Stimulated activated naive CD8-positive, alpha-beta T cell treated with anti-CD3 and anti-CD28 coated beads, Interleukin-15, amount 100 ng/mL, for 72 hours (primary cell): ENCODE measurements around the gene FAM53B.

Experiments
- ATAC-seq: fragments of 150-1000 bp; cut with Tn5 transposase; 2 replicates; pipeline ENCODE4 v1.10.0; 2021; ENCODE audit warnings: mild to moderate bottlenecking, moderate library complexity
- DNase-seq, 2 donors: peaks; one replicate each; pipeline ENCODE4 v3.0.0; 2021 to 2022
- H3K27ac Mint-ChIP-seq, 2 donors: one replicate each; pipeline ENCODE4 v1.8.0; 2022; ENCODE audit warnings: mild to moderate bottlenecking in 2 of 2, mixed read lengths in 2 of 2, moderate library complexity in 2 of 2
- H3K27me3 Mint-ChIP-seq: one replicate; pipeline ENCODE4 v1.8.0; 2022; ENCODE audit warnings: mixed read lengths
- H3K4me1 Mint-ChIP-seq: one replicate; pipeline ENCODE4 v1.8.0; 2022; ENCODE audit warnings: mild to moderate bottlenecking, mixed read lengths
- H3K4me3 Mint-ChIP-seq, 2 donors: one replicate each; pipeline ENCODE4 v1.8.0; 2022; ENCODE audit warnings: mild to moderate bottlenecking in 2 of 2, mixed read lengths in 2 of 2, moderate library complexity in 1 of 2
- H3K9me3 Mint-ChIP-seq, 2 donors: one replicate each; pipeline ENCODE4 v1.8.0; 2022; ENCODE audit warnings: mixed read lengths in 2 of 2

Gene FAM53B

DNA sequence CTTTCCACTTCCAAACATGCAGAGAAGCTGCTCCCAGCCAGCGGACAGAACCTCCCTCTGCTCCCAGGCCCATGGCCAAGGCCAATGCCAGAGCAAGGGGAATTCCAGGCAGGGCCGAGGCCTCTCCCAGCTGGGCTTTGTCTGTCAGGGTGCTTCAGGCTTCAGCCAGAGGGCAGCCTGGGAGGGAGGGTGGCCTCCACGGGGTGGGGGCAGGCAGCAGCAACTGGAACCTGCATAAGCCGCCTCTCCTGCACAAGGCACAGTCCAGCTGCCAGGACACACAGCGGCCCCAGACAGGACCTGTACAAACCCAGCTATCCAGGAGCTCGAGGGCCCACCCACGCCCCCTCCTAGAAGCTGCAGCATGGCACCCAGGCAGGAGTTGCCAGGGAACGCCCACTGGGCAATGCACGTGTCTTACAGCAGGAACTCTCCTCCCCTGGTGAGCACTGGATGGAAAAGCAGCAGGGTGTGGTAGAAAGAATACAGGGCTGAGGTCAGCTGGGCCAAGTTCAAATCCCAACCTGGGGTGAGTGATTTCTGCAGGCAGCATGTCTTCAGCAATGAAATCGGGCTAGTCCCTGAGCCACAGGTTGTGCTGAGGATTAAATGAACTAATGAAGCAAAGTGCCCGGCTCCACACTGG lies 7.6 kb downstream of the FAM53B start:
- peaks cover 100% of the 10 kb centered on the region for H3K4me1 Mint-ChIP-seq
- DNase-seq = peak in 1 of 2 donors; percentile 7
- ATAC-seq = no peak
- peaks cover 14% of the 10 kb centered on the region for H3K27me3 Mint-ChIP-seq
- H3K4me3 Mint-ChIP-seq = no peak overlapping the region
- no peaks in the 10 kb centered on the region for H3K9me3 Mint-ChIP-seq
- no peak overlapping the region for H3K27ac Mint-ChIP-seq

- H3K4me1 Mint-ChIP-seq = peaks cover 96% of the 10 kb centered on the region
- H3K9me3 Mint-ChIP-seq = no peaks in the 10 kb centered on the region
- no peak for ATAC-seq
- DNase-seq = peak in 1 of 2 donors; percentile 2
- H3K27me3 Mint-ChIP-seq = peaks cover 14% of the 10 kb centered on the region
- H3K4me3 Mint-ChIP-seq = peak overlapping the region in 1 of 2 donors; percentile 16
- H3K27ac Mint-ChIP-seq = no peak overlapping the region
Measured at GRCh38 chr10:124735491-124736286, 8.5 kb downstream of the FAM53B start.

DNA sequence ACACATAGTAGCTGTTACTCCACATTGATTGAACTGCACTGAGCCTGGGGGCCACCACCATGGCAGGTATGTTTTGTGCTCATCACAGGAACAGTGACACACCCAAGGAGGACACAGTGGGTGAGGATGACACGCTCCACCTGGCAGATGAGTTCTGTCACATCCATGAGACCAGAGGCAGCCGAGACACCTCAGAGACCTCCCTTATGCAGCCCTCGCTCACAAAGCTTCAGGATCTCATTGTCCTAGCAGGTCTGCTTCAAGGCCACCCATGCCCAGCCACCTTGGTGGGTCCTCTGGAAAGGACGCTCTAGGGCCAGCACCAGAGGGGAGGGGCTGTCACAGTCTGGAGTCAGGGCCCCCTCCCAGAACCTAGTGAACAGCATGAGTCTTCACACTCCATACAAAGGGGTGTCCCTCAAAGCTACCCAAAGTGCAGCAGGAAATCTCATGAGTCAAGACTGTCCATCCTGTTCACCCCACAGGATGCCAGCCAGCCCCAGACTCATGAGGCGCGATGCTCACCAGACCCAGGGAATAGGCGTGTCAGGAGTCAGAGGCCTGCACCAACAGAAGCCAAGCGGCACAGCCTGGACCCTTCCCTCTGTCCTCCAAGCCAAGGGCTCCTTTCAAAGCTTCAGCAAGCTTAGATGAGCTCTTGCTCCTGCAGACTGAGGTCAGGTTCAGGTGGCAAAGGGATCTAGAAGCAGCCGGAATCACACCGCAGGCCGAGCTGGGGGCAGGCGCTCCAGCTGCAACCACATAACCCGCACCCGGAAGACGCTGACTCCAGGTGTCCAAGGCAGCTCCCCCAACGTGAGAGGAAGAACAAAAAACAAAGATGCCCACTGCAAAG lies 9.6 kb downstream of the FAM53B start:
- peak; percentile 61 for ATAC-seq
- peak overlapping the region in 1 of 2 donors; percentile 64 for H3K27ac Mint-ChIP-seq
- peaks cover 4% of the 10 kb centered on the region for H3K27me3 Mint-ChIP-seq
- H3K4me1 Mint-ChIP-seq = peaks cover 96% of the 10 kb centered on the region
- DNase-seq = no peak
- H3K9me3 Mint-ChIP-seq = no peaks in the 10 kb centered on the region
- peak overlapping the region in 1 of 2 donors; percentile 31 for H3K4me3 Mint-ChIP-seq

DNA sequence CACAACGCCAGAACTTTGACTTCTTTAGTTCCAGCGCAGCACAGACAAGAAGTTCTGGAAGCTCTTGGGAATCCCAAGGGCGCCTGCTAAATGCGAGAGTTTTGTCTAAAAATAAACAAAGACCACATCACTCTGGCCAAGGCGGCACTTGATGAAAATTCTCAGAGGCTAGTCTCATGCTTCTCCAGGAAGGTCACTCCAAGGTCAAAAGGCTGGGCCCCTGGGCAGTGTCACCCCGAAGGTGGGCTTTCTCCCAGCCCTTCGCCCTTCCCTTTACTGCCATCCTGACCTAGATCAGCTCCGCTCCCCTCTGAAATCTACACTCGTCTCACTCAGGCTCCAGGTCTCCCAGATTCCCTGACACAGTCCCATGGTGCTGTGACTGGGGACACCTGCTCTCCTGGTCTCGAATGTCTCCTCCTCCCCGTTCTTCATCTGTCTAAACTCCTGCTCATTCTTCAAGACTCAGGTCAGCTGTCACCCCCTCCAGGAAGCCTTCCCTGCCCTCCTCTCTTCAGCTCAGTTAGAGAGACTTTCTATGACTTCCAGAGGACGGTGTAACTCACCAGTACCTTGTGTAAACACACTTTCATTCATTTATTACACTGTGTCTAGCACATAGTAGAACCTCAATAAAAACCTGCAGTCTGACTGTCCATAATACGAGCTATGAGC lies 10.5 kb downstream of the FAM53B start:
- Mint-ChIP-seq H3K27ac (peak overlapping the region; percentile 36 to 64), H3K4me3 (peak overlapping the region; percentile 32 to 57), H3K27me3 (no peaks in the 10 kb centered on the region), H3K9me3 (no peaks in the 10 kb centered on the region), H3K4me1 (peaks cover 96% of the 10 kb centered on the region)
- DNase-seq (no peak), ATAC-seq (no peak)

- Mint-ChIP-seq H3K27ac (peak overlapping the region; percentile 29 to 36), H3K4me3 (peak overlapping the region; percentile 32 to 47), H3K27me3 (no peaks in the 10 kb centered on the region), H3K9me3 (no peaks in the 10 kb centered on the region), H3K4me1 (peaks cover 96% of the 10 kb centered on the region)
- DNase-seq (peak in 1 of 2 donors; percentile 58), ATAC-seq (peak; percentile 76)
Measured at GRCh38 chr10:124732931-124733570, 11.1 kb downstream of the FAM53B start.

DNA sequence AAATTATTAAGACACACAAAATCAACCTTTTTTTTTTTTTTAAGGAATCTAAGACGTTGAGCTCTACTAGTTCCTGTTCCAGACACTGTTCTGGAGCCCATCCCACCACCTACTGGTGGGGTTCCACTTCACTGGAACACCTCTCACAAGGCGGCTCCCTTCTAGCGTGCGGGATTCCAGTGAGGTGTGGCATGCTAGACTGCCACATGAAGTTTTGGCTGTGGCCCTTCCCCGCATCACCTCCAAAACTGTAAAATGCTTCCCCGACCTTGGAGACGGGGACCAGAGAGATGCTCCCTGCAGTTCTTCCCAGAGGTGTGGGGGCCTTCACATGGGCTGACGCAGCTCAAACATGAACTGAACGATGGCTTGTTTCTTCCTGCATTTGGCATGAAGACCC lies 12.6 kb downstream of the FAM53B start:
- Mint-ChIP-seq H3K4me1 (peaks cover 96% of the 10 kb centered on the region), H3K27me3 (no peaks in the 10 kb centered on the region), H3K27ac (no peak overlapping the region), H3K4me3 (no peak overlapping the region), H3K9me3 (no peaks in the 10 kb centered on the region)
- ATAC-seq (no peak), DNase-seq (peak in 1 of 2 donors; percentile 4)

DNA sequence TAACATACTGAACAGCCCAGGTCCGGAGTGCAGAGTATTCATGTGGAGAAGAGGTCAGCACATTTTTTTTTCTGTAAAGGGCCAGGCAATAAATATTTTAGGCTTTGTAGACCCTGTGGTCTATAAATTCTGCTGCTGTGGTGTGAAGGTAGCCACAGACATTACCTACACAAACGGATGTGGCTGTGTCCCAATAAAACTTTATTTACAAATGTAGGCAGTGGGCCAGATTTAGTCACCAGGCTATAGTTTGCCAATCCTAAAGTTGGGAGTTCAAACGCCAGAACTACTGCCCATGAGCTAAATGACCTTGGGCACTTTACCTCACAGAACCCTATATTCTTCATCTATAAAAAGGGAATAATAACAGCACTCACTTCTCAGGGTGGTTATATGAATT lies 13.4 kb downstream of the FAM53B start:
- H3K27ac Mint-ChIP-seq = no peak overlapping the region

GRCh38 chr10:124728830-124729661 lies 15.1 kb downstream of the FAM53B start:
- peak overlapping the region; percentile 71 to 87 for H3K4me3 Mint-ChIP-seq
- H3K27me3 Mint-ChIP-seq = no peaks in the 10 kb centered on the region
- no peaks in the 10 kb centered on the region for H3K9me3 Mint-ChIP-seq
- ATAC-seq = no peak
- H3K27ac Mint-ChIP-seq = peak overlapping the region; percentile 85 to 97
- no peak for DNase-seq
- H3K4me1 Mint-ChIP-seq = peaks cover 96% of the 10 kb centered on the region

More for the DNA sequence above, 13.4 kb downstream of the FAM53B start:
- Mint-ChIP-seq H3K9me3 (no peaks in the 10 kb centered on the region), H3K27me3 (no peaks in the 10 kb centered on the region), H3K4me3 (no peak overlapping the region), H3K4me1 (peaks cover 96% of the 10 kb centered on the region)
- ATAC-seq = no peak
- peak in 1 of 2 donors; percentile 1 for DNase-seq

DNA sequence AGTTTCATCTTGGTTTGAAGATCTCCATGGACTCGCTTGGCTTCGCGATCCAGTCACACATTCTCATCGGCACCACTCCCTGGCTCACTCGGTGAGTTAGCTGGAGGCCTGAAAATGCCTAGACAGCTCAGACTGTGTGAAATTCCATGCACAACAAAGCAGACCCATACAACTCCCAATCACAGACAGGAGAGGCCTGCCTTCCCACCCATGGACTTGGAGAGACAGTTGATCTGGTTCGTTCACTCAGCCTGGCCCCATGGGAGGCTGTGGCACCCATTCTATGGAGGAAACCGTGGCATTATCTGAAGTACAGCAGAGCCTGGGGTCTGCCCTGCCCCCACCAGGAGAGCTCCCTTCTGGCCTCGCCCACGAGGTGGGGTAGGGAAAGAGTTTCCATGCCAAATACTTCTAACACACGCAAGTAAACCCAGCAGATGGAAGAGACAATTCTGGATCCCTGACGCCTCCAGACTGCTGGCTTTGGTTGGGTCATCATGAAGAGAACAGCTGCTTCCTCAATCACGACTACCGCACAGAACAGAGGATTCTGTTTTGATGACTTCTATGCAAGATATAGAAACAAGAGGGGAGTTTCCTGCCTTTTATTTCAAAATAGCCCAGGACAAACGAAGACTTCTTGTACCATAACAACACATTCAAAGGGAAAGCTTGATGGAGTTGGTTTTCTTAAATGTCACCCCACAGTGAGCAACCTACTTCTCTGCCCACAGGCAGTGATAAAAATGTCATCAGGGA lies 15.9 kb downstream of the FAM53B start:
- no peaks in the 10 kb centered on the region for H3K27me3 Mint-ChIP-seq
- DNase-seq (peak; percentile 35 to 43), ATAC-seq (peak; percentile 77)
- H3K4me1 Mint-ChIP-seq = peaks cover 96% of the 10 kb centered on the region
- H3K27ac Mint-ChIP-seq = peak overlapping the region; percentile 85 to 97
- peak overlapping the region; percentile 71 to 87 for H3K4me3 Mint-ChIP-seq
- H3K9me3 Mint-ChIP-seq = no peaks in the 10 kb centered on the region

DNA sequence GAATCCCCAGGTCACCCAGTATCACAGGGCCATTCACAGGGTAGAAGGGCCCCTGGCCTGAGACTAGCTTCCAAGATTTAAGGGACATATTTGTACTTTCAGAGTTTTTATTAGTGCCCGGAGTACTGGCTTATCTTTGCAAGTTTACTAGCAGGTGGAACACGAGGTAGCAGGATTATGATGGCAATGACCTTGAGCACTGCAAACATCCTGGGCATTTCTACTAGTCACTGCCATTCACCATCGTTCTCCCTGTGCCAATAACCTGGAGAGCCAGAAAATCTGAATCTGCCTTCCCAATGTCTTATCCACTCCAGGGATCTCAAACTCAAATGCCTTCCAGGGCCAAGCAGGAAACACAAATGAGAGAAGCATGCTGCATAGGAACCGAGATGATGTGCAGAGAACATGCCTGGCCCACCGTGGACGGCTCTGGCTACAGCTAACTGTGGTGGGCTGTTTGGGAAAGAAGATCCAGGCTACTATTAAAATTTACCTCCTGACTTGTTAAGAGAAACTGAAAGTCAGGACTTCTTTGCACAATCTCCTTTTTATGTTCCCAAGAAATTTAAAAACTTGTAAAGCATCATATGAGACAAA lies 16.7 kb downstream of the FAM53B start:
- H3K4me3 Mint-ChIP-seq = no peak overlapping the region
- no peaks in the 10 kb centered on the region for H3K9me3 Mint-ChIP-seq
- DNase-seq (no peak), ATAC-seq (no peak)
- no peak overlapping the region for H3K27ac Mint-ChIP-seq
- peaks cover 96% of the 10 kb centered on the region for H3K4me1 Mint-ChIP-seq
- H3K27me3 Mint-ChIP-seq = no peaks in the 10 kb centered on the region

- ATAC-seq (no peak), DNase-seq (no peak)
- Mint-ChIP-seq H3K4me3 (no peak overlapping the region), H3K27ac (no peak overlapping the region), H3K27me3 (no peaks in the 10 kb centered on the region), H3K4me1 (peaks cover 98% of the 10 kb centered on the region), H3K9me3 (no peaks in the 10 kb centered on the region)
Measured at GRCh38 chr10:124725791-124726190, 18.4 kb downstream of the FAM53B start.

DNA sequence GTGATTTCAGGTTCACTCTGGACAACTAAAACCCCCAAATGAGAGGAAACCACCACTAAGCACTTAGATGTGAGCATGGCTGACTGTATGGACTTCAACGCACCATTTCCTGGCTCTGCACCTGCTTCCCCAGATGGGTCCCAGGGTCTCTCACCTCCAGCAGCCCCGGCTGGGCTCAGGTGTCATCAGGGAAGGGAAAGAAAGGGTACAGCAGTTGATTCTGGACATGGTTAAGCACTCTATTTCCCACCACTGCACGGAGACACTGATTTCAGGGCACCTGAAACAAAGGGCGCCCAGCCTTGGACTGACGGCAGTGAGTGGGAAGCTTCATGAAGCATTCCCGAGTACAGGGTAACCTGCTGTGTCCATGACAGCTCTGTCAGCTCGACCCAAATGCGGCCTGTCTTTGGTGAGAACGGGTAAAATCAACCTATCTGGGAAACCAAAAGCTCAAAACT lies 19.0 kb downstream of the FAM53B start:
- Mint-ChIP-seq H3K27ac (no peak overlapping the region), H3K27me3 (no peaks in the 10 kb centered on the region), H3K9me3 (no peaks in the 10 kb centered on the region), H3K4me1 (peaks cover 97% of the 10 kb centered on the region), H3K4me3 (no peak overlapping the region)
- DNase-seq = no peak
- no peak for ATAC-seq
